ENCODE results near the gene LDAH.

Gene LDAH

DNA sequence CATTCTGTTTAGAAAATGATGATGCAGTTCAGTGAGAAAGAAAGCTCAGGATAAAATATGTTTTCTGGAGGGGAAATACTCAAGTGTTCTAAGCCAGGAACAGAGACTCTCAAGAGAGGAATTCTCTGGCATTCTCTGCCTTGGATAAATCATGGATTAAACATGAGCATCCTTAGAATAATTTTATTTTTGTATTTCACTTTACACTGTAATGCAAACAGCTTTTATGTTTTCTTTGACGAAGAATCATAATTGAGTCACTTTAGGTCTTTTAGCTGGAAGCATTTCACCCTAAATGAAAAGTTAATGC, 144.9 kb downstream of the LDAH start:
- DNase-seq: no peak

DNA sequence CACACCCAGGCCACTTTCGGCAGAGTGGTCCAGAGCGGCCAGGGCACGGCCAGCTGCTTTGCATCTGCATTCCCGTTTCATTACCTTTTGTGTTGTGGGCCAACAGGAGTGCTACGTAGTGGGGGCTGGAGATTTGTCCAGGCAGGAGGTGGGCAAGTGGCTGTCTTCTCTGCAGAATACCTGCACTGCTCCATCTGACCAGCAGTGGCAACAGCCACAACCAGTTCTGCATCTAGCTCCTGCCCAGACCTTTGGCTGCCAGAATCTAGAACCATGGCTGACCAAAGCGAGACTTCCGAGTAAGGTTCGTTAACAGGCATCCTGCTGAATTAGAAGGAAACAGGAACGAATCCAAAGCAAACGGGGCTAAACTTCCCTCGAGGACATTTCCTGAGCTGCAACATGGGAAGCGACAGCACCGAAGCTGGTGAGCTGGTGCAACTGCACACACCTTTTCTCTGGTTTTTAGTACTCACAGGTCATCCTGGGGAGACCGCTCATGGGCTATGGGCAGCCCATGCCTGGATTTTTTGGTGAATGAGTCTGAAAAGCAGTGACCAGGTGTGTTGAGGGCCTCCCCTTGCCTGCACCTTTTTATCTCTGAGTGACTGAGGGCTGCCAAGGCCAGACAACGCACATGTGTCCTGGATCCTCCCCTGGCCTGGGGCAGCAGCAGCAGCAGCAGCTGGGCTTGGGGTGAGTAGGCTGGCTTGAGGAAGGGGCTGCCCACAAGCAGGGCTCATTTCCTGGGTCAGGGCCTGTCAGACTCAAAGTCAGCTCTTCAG, 145.4 kb downstream of the LDAH start:
- DNase-seq: no peak

DNA sequence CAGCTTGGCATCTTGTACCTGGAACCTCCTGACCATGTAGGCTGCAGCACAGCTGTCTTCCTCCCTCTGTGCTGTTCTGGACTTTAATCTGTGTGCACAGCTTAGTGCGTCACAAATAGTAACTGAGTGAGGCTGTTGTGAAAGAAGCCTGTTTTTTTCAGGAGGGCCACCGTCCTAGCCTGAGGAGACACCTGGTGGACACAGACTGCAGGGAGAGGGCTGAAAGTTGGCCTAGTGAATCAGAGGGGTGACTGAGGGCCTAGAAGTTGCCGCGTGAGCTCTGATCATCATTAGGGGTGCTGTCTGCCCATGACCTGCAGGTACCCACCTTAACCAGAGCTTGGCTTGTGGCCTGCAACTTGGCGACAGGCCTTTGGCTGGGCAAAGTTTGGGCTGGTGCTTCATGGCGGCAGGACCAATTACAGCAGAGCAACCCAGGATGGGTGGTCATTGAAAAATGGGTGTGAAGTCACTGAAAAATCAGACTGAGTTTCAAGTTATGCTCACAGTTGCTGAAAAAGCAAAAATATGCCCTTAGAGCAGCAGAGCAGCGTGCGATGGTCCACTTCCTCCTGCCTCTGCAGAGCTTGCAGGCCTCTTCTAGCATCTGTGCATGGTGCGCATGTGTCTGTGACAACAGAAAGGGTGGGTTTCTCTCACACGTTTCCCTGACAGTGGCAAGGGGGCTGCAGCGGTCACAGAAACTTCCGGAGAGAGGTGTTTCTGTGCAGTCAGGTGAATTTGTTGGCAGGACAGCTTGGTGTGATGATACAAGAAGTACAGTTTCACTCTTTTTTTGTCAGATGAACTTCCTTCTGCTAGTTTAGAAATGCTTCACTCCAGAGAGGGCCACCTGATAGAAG, 146.3 kb downstream of the LDAH start:
- no peak for DNase-seq

DNA sequence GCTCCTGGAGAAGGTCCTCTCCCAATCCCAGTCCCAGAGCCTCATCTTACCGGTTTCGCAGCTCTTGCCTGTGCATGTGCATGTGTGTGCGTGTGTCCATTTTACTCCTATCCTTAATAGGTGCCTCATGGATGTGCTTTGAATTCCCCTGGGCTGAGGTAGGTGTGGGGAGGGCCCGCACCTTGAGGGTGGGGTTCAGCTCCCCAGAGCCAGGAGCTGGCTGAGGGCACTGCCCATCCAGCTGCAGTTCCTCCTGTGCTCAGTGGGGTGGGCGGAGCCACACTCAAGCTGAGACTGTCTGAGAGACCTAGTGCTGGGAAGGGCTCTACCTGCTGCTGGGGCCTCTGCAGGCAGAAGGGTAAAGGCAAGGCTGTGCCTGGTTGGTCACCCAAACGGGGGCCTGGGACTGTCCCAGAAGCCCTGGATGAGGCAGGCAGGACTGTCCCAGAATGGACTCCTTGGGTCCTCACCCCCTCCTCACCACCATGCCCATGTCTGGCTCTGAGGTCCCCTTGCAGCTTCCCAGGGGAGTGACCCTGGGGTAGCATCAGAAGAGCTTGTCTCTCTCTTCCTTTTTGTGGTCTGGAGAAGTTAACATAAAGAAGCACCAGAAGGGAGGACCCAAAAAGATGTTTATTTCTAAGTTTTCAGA, 147.1 kb downstream of the LDAH start:
- no peak for DNase-seq

DNA sequence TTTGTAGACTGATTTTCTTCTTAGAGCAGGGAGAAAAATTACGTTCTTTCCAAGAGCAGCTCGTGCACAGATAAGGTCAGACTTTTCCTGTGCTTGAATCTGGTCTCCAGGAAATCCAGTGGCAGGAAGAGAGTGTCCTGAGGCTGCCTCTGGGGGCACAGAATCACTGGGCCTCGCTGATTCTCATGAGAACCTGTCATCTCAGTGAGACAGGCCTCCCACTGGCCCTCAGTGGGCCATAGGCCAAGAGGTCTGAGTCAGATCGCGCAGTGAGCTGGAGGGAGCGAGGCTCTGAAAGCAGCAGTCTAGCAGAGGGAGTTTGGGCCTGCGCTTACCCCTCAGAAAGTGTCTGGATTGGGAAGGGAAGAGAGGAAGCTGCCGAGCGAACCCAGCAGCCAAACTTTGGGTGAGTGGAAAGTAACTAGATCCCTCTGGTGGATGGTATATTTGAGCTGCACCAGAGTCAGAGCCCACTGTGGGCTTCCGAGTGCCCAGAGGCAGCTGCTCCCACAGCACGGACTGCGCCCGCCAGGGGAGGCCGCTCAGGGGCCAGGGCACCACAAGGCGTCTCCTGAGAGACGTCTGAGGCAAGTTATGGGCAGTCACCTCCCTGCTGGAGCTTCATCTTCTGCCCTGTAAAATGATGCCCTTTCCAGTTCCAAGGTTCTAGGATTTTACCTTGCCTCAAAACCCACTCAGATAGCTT, 147.8 kb downstream of the LDAH start:
- no peak for DNase-seq

DNA sequence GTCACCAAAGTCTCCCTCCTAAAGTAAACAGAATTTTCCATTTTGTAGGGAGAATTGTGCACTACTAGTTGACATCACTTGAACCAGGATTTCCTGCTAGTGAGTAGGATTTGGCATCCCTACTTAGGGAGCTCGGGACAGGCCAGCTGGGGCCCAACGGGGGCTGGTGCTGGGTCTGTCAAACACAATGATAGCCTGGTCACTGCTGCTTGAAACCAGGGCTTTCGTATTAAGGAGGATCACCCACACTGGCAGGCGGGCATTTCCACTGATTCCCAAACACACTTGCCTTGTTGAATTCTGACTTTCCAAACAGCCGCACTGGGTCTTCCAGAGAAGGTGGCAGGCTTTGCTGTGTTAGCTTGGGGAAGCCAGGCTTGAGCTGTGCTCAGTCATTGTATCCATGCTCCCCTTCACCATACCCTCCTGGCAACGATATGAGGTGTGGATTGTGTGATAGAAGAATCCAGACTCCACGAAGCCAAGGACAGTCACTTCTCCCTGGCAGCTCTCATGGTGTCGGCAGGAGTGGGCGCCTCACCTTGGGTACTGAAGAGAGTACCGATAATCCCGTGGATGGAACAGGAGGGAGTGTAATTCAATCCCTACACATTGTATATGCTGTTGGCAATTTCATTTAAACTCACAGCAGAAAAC, 148.5 kb downstream of the LDAH start:
- no peak for DNase-seq

DNA sequence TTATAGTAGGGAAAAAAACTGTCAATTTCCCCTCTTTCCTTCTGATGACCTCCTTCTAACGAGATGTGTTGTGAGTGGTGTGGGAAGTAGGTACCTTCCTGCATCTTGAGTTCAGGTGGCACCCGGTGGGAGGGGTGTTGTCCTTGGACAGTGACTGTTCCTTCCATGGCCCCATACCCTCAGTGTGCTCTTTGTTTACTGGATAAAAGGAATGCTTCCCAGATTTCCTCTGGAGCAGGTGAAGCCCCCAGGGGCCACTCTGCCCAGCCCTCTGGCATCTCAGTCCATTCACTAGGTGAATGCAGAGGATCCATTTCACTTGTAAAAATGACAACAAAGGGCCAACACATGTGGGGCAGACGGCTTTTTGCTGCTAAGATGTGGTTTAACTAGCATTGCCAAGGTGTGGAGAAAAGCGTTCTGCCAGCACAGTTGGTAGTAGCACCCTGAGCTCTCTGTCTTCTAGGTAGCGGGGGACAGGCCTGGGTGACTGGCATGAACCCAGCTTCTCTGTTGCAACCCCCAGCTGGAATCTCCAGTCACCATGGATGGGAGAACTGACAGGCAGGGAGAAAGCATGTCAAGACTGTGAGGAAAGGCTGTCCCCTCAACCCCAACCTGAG, 149.1 kb downstream of the LDAH start:
- DNase-seq: no peak

DNA sequence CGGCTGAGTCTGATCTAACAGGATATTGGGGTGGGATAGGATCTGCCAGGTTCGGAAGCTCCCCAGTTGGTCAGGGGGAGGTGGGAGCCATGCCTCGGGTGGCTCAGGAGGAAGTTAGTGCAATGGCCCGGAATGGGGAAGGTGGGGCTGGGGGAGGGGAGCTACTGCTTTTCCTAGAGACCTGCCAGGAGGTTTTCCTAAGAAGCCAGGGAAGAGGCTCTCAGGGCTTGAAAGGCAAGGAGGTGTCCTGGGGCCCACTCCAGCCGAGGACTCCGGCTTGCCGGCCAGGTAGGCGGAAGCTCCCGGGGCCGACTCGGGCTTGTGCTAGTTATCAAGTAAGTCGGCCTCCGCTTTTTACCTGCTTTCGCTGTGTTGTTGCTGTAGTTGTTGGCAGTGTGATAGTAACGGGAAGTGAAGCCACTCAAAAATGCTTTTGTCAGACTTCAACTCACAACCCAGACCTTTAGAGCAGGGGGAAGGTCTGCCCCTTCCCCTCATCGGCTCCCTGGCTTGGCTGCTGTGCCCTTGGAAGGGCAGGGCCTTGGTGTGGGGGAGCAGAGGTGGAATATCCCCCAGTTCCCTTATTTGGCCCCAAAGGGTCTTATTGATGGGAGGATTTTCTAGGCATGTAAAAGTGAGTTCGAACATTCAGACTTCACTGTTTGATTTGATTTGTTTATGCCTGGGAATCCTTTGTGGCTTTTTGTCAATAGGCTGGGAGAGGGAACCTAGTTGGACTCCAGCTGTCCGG, 150.5 kb downstream of the LDAH start:
- DNase-seq: no peak

DNA sequence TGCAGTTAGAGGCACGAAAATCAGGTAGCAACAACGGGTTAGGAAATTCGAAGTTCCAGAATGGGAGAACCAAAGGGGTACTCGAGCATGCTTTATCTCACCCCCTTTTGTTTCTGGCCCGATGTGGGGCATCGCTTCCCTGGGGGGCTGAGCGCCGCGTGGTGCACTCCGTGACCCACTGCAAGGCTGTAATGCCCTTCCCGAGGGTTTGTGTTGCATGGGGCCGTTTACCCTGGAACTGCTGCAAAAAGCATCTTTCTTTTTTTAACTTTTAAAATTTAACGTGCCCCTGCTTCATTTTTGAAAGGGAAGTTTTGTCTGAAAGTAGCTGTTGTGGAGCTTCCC, 151.2 kb downstream of the LDAH start:
- no peak for DNase-seq

DNA sequence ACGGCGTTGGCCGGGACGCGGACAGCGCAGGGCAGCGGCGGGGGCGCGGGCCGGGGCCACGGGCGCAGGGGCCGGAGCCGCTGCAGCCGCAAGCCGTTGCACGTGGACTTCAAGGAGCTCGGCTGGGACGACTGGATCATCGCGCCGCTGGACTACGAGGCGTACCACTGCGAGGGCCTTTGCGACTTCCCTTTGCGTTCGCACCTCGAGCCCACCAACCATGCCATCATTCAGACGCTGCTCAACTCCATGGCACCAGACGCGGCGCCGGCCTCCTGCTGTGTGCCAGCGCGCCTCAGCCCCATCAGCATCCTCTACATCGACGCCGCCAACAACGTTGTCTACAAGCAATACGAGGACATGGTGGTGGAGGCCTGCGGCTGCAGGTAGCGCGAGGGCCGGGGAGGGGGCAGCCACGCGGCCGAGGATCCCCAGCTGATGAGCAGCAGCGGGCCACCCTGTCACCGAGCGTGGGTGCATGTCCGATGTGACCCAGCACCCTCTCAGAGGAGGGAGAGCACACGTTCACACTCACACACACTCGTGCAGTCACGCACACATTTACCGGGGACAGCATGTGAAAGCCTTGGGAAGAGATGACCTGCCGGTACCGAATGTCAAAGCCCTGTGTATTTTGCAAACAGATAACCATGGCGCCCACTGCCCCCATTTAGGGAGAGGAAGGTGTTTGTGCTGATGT, 151.7 kb downstream of the LDAH start:
- DNase-seq: no peak

DNA sequence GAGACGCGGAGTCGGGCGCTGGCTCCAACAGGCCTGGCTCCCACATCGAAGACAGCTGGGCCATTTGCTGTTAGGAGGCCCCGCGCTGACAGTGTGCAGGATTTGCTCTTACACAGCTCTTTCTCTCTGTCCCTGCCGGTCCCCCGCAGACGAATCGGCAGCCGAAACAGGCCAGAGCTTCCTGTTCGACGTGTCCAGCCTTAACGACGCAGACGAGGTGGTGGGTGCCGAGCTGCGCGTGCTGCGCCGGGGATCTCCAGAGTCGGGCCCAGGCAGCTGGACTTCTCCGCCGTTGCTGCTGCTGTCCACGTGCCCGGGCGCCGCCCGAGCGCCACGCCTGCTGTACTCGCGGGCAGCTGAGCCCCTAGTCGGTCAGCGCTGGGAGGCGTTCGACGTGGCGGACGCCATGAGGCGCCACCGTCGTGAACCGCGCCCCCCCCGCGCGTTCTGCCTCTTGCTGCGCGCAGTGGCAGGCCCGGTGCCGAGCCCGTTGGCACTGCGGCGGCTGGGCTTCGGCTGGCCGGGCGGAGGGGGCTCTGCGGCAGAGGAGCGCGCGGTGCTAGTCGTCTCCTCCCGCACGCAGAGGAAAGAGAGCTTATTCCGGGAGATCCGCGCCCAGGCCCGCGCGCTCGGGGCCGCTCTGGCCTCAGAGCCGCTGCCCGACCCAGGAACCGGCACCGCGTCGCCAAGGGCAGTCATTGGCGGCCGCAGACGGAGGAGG, 152.4 kb downstream of the LDAH start:
- DNase-seq: no peak

DNA sequence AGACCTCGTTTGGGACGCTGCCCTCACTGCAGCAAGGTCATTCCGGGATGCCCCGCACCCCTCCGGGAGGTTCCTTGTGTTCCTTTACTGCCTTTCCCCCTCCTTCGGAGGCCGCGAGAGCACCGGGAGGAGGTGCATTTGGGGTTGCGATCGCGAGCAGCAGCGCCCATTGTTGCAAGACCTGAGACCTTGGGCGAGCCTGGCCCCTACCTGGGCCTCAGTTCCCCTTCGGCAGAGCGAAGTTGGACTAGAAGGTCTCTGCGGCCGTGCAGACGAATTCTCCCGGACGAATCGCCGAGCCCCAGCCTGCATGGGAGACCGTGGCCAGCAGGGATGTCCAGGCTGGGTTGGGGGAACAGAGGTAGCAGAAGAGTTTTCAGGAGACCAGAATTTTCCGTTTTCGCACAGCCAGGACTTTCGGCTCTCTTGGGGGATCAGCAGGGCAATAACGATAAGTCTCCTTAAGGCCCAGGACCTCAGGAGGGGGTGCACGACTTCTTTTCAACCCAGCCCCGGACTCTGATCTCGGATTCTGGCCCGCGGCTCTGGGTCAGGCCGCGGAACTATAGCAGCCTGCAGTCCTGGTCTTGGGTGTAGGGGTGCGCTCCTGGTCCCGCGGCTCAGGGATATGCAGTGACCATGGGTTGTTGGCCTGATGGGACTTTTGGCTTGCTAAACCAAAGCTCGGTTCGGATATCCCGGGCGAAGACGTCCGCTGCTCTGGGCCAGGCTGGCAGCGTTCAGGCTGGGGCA, 153.2 kb downstream of the LDAH start:
- no peak for DNase-seq

DNA sequence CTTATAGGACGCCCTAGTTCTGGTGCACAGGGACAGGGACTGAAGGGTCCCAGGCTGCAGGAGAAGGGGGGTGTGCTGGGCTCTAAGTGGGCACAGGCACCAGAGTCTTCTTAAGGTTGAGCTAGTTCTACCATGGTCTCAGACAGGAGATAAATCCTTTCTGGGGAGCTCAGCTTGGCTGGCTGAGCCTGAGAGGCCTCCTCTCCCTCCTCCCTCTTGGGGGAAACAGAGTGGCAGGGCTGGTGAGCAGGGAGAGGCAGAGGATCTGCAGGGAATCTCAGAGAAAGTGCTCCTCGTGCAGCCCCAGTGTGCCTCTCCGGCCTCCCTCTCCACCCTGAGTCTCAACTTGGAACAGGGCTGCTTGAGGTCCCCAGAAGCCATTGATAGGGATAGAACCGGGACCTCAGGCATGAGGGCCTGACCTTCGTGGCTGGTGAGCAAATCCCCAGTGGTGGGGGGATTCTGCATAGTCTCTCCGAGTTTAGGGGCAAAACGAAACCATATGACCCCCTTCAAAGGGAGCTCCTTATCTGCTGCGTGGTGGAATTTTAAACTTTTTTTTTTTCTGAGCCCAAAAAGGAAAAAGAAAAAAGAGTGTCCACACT, 153.9 kb downstream of the LDAH start:
- no peak for DNase-seq

DNA sequence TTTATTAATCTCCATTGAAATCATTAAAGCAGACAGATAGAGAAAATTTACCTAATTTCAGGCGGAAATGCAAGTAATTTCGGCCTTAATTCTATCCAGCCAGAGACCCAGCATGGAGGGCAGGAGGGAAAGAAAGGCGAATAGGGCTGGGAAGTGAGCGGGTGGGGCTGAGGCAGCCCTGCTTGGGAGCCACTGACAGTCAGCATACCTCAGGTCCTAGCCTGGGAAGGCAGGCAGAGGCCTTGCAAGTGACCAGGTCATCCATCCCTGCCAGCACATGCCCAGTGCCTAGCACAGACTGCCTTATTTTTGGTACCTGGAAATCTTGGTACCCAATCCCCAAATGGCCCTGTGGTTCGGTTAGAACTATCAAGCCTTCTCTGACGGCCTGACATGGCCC, 154.4 kb downstream of the LDAH start:
- no peak for DNase-seq

DNA sequence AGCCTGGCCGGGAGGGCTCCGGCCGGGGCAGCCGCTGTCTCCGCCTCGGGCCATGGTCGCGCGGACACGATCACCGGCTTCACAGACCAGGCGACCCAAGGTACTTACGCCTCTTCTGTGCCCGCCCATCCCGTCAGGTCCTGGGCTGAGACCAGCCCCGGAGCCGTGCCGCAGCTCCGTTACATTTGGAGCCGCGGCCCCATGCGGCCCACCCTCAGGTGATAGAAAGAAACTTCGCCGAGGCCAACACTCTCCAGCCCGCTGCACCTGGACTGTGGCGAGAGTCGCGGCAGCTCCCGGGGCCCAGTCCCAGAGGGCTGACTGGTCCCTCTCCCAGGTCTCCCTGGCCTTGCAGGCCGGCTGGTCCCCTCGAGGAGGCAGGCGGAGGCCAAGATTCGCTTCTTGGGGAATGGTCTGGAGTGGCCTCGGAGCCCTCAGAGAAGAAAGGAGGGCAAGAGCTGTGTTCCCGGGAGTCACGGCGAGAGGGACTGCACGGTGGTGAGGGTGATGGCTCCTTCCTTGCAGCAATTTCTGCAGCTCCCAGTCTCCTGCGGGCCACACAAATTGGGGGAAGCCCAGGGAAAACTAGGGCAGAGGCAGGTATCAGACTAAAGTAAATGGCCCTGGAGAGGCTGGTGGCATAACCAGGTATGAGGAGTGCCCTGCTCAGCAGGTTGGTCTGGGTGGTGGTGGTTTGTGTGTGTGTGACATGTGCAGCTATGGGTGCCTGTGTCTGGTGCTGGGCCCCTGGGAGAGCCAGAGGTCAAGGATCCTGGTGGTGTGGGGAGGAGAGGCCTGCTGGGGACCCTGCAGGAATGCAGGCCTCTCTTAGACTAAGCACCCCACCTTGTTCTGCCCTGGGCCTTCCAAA, 155.1 kb downstream of the LDAH start:
- no peak for DNase-seq

DNA sequence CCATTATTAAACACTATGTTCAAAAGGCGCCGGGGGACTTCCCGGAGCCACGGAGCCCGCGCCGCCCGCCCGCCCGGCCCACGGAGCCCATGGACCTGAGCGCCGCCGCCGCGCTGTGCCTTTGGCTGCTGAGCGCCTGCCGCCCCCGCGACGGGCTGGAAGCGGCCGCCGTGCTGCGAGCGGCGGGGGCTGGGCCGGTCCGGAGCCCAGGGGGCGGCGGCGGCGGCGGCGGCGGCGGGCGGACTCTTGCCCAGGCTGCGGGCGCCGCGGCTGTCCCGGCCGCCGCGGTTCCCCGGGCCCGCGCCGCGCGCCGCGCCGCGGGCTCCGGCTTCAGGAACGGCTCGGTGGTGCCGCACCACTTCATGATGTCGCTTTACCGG, 155.8 kb downstream of the LDAH start:
- no peak for DNase-seq

DNA sequence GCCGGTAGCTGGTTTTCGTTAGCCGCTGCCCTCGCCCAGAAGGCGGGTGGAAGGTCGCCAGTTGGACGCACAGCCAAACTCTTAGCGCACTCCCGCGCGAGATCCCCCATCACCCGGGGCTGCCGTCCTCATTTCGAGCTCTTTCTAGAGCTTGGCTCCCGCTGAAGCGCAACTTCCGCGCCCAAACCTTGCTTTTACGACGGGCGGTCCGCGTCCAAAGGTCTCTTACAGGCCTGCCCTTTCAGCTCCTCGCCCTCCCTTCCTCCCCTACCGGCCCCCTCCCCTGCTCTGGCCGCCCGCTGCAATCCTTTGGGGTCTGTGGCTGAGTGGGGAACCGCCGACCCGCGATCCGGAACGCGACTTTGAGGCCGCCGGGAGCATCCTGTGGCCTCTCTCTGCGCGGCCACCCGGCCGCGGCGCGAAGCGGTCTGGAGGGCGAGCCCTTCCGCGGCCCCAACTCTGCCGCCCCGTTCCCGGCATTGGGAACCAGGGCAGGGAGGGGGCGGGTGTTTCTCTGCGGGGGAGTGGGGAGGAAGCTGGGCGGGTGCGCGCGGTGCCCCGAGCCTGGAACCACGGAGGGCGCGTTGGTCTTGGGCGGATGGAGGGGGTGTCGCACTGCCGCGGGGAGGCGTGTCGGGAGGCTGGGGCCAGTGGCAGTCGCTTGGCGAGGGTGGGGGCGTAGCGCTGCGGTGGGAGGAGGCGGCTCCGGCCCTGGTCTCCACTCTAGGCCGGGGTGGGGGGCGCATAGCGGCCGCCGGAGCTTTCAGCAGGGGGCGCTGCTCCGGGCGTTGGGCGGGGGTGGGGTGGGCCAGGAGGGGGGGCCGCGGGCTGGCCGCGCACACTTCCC, 156.4 kb downstream of the LDAH start, which contains the start of gene GDF7:
GDF7 (plus strand) TSS at position 841 of the 847 bp plus-strand sequence. CDS start 96 bp downstream, outside the sequence.
- no peak for DNase-seq

Data from NCI-H1092 (cell line).